ENCODE results near the gene ZNF234.
A peak's percentile ranks its signal among the peaks of the same experiment; 100 is the strongest.
"Not testable (repeated sequence)": the region's sequence is repeated elsewhere in the genome, so short reads cannot be mapped to it uniquely, and the experiment has no call there.

Gene ZNF234

GRCh38 chr19:44182145-44182544, 40.8 kb downstream of the ZNF234 start:
- no peak for DNase-seq

- DNase-seq: no peak
Observed at GRCh38 chr19:44190020-44190419, 48.7 kb downstream of the ZNF234 start.

DNA sequence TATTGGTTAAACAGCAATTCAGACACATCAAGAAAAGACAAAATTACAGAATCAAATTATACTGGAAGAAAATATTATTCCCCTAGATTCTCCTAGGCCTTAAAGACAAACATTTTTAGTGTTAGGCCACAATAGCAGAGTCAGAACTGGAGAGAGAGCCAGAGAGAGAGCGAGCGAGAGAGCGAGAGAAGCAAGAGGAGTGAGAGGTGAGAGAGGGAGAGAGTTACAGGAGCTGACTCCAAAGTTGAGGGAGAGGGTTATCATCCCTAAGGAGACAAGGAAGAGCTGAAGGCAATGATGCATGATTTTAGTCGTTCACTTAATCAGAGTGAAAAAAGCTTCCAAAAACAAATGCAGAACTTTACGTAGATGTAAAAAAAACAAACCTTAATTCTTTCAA, 50.8 kb downstream of the ZNF234 start:
- no peak for DNase-seq

GRCh38 chr19:44196772-44197171, 55.4 kb downstream of the ZNF234 start:
- no peak for DNase-seq

DNA sequence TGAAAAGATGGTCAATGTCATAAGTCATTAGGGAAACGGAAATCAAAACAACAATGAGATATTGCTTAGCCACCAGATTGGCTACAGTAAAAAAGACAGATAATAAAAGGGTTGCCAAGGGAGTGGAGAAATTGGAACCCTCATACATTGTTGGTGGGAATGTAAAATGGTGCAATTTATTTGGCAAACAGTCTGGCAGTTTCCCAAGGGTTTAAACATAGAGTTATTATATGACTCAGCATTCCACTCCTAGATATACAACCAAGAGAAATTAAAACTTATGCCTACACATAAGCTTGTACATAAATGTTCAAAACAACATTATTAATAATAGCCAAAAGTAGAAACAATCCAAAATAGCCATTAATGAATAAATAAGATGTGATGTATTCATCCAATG, 61.1 kb downstream of the ZNF234 start:
- DNase-seq: no peak

DNA sequence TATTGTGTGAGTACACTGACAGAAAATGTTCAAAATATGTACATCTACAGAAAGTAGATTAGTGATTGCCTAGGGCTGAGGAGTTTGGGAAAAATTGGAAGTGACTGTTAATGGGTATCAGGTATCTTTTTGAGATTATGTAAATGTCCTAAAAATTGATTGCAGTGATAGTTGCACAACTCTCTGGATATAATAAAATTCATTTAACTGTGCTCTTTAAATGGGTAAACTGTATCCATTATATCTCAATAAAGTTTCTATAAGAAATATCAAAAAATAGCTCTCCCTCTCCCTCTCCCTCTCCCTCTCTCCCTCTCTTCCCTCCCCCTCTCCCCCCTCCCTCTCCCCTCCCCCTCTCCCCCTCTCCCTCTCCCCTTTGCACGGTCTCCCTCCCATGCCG, 61.6 kb downstream of the ZNF234 start:
- no peak for DNase-seq

DNA sequence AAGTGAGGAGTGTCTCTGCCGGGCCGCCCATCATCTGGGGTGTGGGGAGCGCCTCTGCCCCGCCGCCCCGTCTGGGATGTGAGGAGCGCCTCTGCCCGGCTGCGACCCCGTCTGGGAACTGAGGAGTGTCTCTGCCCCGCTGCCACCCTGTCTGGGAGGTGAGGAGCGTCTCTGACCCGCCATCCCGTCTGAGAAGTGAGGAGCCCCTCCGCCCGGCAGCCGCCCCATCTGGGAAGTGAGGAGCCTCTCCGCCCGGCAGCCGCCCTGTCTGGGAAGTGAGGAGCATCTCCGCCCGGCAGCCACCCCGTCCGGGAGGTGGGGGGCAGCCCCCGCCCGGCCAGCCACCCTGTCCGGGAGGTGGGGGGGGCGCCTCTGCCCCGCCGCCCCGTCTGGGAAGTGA, 62.5 kb downstream of the ZNF234 start:
- DNase-seq: not testable (repeated sequence)

DNA sequence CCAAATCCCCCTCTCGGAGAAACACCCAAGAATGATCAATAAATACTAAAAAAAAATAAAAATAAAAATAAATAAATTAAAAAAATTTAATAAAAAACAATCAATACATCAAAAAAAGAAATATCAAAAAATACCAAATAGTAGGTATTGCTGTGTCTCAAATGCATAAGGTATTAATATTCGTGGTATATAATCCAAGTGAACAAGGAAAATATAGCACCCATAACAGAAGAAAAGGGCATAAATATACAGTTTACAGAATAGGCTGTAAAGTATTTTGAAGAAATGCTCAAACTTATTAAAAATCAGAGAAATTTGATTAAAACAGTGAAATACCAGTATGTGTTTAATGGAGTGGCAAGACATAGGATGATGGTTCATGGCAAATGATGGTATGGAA, 63.4 kb downstream of the ZNF234 start:
- DNase-seq: no peak

DNA sequence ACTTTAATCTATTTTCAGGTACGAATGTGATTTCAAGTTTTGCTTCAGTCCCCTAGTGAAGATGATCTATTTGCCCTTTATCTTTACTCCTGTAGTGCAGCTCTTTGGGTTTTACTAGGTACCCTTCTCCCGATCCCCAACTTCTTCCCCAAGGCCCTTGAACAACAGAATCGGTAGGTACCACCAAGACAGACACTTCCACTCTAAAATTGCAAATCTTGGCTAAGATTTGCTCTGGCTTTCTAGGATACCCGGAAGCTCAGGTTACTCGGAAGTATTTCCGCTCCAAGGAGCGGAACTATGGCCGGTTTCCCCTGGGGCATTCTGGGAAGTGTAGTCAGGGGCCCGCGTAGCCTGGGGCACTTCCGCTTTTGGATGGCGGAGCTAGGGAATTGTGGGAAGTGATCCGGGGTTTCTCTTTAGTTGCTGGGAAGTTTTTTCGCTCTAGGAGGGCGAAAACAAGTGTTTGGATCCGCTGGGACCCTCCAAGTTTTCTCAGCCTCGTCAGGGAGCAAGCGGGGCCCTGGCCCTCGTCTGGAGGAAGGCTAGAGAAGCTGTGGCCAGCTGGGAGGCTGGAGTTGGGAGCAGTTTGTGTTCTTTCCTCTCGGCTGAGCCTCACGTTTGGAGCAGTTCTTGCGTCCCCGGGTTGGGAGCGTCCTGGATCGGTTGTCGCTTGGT, 65.9 kb downstream of the ZNF234 start:
- DNase-seq: peak; percentile 8 to 65
